ENCODE data around the gene MDN1.

GRCh38 chr6:89680551-89680950 lies 139.0 kb downstream of the MDN1 start:
- TF ChIP-seq SP1 (IDR thresholded peaks at IDR 0.05): no peak
- no peak for TF ChIP-seq TARDBP (IDR thresholded peaks at IDR 0.05)
- TF ChIP-seq FOXM1 (IDR thresholded peaks at IDR 0.05; ENCODE audit: borderline replicate concordance): no peak
- no peak for TF ChIP-seq ARNT (IDR thresholded peaks at IDR 0.05)
- TF ChIP-seq BHLHE40 (IDR thresholded peaks at IDR 0.05; ENCODE audit: borderline replicate concordance): no peak
- no peak for TF ChIP-seq PKNOX1 (IDR thresholded peaks at IDR 0.05)
- TF ChIP-seq SUZ12 (IDR thresholded peaks at IDR 0.05): no peak
- no peak for TF ChIP-seq ELF4 (IDR thresholded peaks at IDR 0.05)
- TF ChIP-seq L3MBTL2 (conservative IDR thresholded peaks at IDR 0.05): no peak
- TF ChIP-seq NFRKB (IDR thresholded peaks at IDR 0.05): no peak
- no peak for TF ChIP-seq HDGF (IDR thresholded peaks at IDR 0.05; ENCODE audit: borderline replicate concordance)
- no peak for TF ChIP-seq ZNF384 (IDR thresholded peaks at IDR 0.05)
- TF ChIP-seq FOXK2 (IDR thresholded peaks at IDR 0.05): no peak

Data from HEK293T (cell line).